Fibroblast of mammary gland (primary cell): ENCODE measurements around the gene GPR18.

Source experiments
- DNase-seq: peaks from one replicate; pipeline ENCODE4 v3.0.0-alpha.2; 2010; ENCODE audit warnings: low read depth
- H3K4me3 ChIP-seq: 2 replicates; pipeline ENCODE4 v1.5.1; 2011; ENCODE audit warnings: low read depth, mild to moderate bottlenecking, low read length, moderate library complexity; ENCODE audit not compliant: control insufficient read depth
- CTCF ChIP-seq: conservative IDR thresholded peaks from 2 replicates; pipeline ENCODE4 v1.5.1; 2011; ENCODE audit warnings: low read depth, low read length, inconsistent platforms; ENCODE audit not compliant: control insufficient read depth, insufficient read depth

GPR18 gene

GRCh38 chr13:99223587-99223986 is 34.6 kb downstream of the GPR18 start:
- no peak for TF ChIP-seq CTCF
- no peak overlapping the region for H3K4me3 ChIP-seq
- DNase-seq = no peak

- TF ChIP-seq CTCF = no peak
- no peak for DNase-seq
- no peak overlapping the region for H3K4me3 ChIP-seq
Measured at GRCh38 chr13:99221567-99222239, 36.5 kb downstream of the GPR18 start.

- TF ChIP-seq CTCF = no peak
- no peak for DNase-seq
- H3K4me3 ChIP-seq = no peak overlapping the region
Measured at GRCh38 chr13:99220199-99220935, 37.8 kb downstream of the GPR18 start.

- no peak overlapping the region for H3K4me3 ChIP-seq
- no peak for DNase-seq
- TF ChIP-seq CTCF = no peak
Measured at GRCh38 chr13:99218969-99219368, 39.2 kb downstream of the GPR18 start.

GRCh38 chr13:99218545-99218944 is 39.6 kb downstream of the GPR18 start:
- no peak for TF ChIP-seq CTCF
- no peak for DNase-seq
- no peak overlapping the region for H3K4me3 ChIP-seq

GRCh38 chr13:99218126-99218525 is 40.1 kb downstream of the GPR18 start:
- no peak overlapping the region for H3K4me3 ChIP-seq

More at GRCh38 chr13:99218126-99218525, 40.1 kb downstream of the GPR18 start:
- TF ChIP-seq CTCF = no peak
- DNase-seq = no peak
